Stomach smooth muscle (tissue), 2 donors: ENCODE data around the gene CLEC4M.

ENCODE experiments used
- H3K27ac ChIP-seq: one replicate; pipeline ENCODE4 v1.7.0; 2013; ENCODE audit warnings: mild to moderate bottlenecking, low read length, inconsistent platforms
- H3K27me3 ChIP-seq, 2 donors: one replicate each; pipeline ENCODE4 v1.7.0; 2013; ENCODE audit warnings: low read length in 2 of 2; ENCODE audit not compliant: insufficient read depth in 2 of 2, control insufficient read depth in 1 of 2
- H3K36me3 ChIP-seq, 2 donors: one replicate each; pipeline ENCODE4 v1.7.0; 2013; ENCODE audit warnings: low read length in 2 of 2; ENCODE audit not compliant: control insufficient read depth in 2 of 2, insufficient read depth in 2 of 2
- H3K4me1 ChIP-seq: one replicate; pipeline ENCODE4 v1.7.0; 2013; ENCODE audit warnings: low read length; ENCODE audit not compliant: control insufficient read depth, insufficient read depth
- H3K4me3 ChIP-seq, 2 donors: one replicate each; pipeline ENCODE4 v1.7.0; 2013; ENCODE audit warnings: low read length in 2 of 2
- H3K9ac ChIP-seq, 2 donors: one replicate each; pipeline ENCODE4 v1.7.0; 2013; ENCODE audit warnings: low read length in 2 of 2, mild to moderate bottlenecking in 1 of 2
- H3K9me3 ChIP-seq, 2 donors: one replicate each; pipeline ENCODE4 v1.7.0; 2013; ENCODE audit warnings: low read length in 2 of 2; ENCODE audit not compliant: control insufficient read depth in 2 of 2
- donor health status: healthy.
- donor health status: Pancreatic carcinoma.

The CLEC4M gene

GRCh38 chr19:7772752-7773291, 9.8 kb downstream of the CLEC4M start:
- Histone ChIP-seq H3K4me1 (no peaks in the 10 kb centered on the region), H3K9me3 (no peaks in the 10 kb centered on the region), H3K27me3 (peaks cover 0 to 4% of the 10 kb centered on the region in 2 donors), H3K9ac (no peak overlapping the region), H3K27ac (no peak overlapping the region), H3K36me3 (no peaks in the 10 kb centered on the region), H3K4me3 (no peak overlapping the region)

DNA sequence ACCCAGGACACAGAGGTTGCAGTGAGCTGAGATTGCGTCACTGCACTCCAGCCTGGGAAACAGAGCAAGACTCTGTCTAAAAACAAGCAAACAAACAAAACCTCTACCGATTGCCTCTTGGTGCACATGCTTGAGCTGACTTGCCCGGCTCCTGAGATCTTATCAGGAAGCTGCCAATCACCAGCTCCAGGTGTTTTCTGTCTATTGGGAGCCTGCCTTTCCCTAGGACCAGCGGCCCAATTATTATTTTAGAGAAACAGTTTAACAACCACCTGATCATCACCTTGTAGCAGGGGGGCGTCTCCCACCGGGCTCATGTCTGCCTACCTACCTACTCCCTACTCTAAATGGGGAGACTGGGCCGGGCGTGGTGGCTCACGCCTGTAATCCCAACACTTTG, 10.8 kb downstream of the CLEC4M start:
- peaks cover 0 to 6% of the 10 kb centered on the region in 2 donors for H3K27me3 ChIP-seq
- no peaks in the 10 kb centered on the region for H3K36me3 ChIP-seq
- no peaks in the 10 kb centered on the region for H3K9me3 ChIP-seq
- no peak overlapping the region for H3K27ac ChIP-seq
- no peak overlapping the region for H3K9ac ChIP-seq
- no peak overlapping the region for H3K4me3 ChIP-seq
- no peaks in the 10 kb centered on the region for H3K4me1 ChIP-seq

GRCh38 chr19:7775761-7776160, 12.7 kb downstream of the CLEC4M start:
- no peaks in the 10 kb centered on the region for H3K36me3 ChIP-seq
- no peaks in the 10 kb centered on the region for H3K4me1 ChIP-seq
- H3K27me3 ChIP-seq, result peaks cover 6 to 10% of the 10 kb centered on the region in 2 donors
- no peak overlapping the region for H3K27ac ChIP-seq
- H3K4me3 ChIP-seq, result no peak overlapping the region
- no peak overlapping the region for H3K9ac ChIP-seq
- H3K9me3 ChIP-seq, result no peaks in the 10 kb centered on the region

GRCh38 chr19:7778081-7778480, 15.0 kb downstream of the CLEC4M start:
- Histone ChIP-seq H3K27ac (no peak overlapping the region), H3K36me3 (no peaks in the 10 kb centered on the region), H3K27me3 (peaks cover 8 to 18% of the 10 kb centered on the region in 2 donors), H3K4me3 (no peak overlapping the region), H3K9me3 (no peaks in the 10 kb centered on the region), H3K4me1 (no peaks in the 10 kb centered on the region), H3K9ac (no peak overlapping the region)

DNA sequence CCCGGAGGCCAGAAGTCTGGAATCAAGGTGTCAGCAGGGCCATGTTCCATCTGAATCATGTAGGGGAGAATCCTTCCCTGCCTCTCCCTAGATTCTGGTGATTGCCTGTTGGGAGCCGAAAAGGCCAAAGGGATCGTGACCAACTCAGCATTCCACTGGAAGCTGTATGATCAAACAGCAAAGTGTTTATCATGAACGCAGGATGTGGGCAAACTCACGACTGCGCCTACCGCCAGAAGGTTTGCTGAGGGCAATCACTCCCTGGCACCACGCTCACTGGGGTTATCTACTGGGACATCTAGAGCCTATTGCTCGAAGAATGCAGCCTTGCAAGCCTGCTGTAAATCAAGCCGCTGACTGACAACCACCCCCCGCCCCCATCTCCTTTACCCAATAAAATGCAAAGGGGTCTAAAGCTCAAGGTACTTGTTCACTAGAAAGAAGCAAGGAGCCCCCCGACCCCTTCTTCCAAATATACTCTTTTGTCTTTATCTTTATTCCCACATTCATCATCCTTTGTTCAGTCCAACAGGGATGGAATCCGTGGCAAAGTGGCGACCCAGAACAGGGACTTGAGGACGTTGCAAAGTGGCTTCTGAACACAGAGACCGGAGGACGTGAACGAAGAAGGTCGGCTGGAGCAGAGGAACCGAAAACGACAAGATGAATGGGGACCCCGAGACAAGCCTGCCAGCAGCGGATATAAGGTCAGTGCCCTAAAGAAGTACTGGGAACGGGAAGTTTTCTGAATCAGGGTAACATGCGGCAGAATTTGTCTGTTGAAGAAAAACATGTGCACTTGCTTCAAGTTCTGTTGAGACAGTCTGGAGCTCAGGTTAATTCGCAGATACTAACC, 16.8 kb downstream of the CLEC4M start:
- Histone ChIP-seq H3K9ac (no peak overlapping the region), H3K4me1 (no peaks in the 10 kb centered on the region), H3K4me3 (no peak overlapping the region), H3K9me3 (no peaks in the 10 kb centered on the region), H3K36me3 (no peaks in the 10 kb centered on the region), H3K27ac (no peak overlapping the region), H3K27me3 (peaks cover 13 to 25% of the 10 kb centered on the region in 2 donors)

GRCh38 chr19:7781157-7781556, 18.1 kb downstream of the CLEC4M start:
- H3K36me3 ChIP-seq, result no peaks in the 10 kb centered on the region
- no peak overlapping the region for H3K4me3 ChIP-seq
- no peaks in the 10 kb centered on the region for H3K9me3 ChIP-seq
- no peak overlapping the region for H3K9ac ChIP-seq
- H3K4me1 ChIP-seq, result no peaks in the 10 kb centered on the region
- H3K27me3 ChIP-seq, result peaks cover 14 to 25% of the 10 kb centered on the region in 2 donors
- H3K27ac ChIP-seq, result no peak overlapping the region

- Histone ChIP-seq H3K4me3 (no peak overlapping the region), H3K27ac (no peak overlapping the region), H3K4me1 (no peaks in the 10 kb centered on the region), H3K36me3 (no peaks in the 10 kb centered on the region), H3K9ac (no peak overlapping the region), H3K27me3 (peaks cover 35 to 36% of the 10 kb centered on the region in 2 donors), H3K9me3 (no peaks in the 10 kb centered on the region)
Observed at GRCh38 chr19:7783991-7784423, 21.0 kb downstream of the CLEC4M start.

DNA sequence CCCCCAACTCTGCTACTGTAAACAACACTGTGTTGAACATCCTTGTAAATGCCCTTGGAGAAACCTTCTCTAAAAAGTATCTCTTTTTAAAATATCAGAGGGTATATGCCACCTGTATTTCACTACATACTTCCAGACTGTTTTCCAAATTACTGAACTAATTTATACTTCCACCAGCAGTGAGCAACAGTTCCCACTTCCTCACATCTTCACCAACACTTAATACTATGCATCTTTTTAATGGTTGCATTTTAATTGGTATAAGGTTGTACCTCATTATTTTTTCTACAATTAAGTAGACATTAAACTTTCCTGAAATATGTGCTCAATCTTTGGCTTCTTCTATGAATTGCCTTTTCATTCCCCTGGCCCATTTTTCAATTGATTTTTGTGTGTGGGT, 21.8 kb downstream of the CLEC4M start:
- Histone ChIP-seq H3K4me3 (no peak overlapping the region), H3K9ac (no peak overlapping the region), H3K27me3 (peaks cover 38 to 39% of the 10 kb centered on the region in 2 donors), H3K9me3 (no peaks in the 10 kb centered on the region), H3K4me1 (no peaks in the 10 kb centered on the region), H3K27ac (no peak overlapping the region), H3K36me3 (no peaks in the 10 kb centered on the region)

GRCh38 chr19:7787141-7787540, 24.1 kb downstream of the CLEC4M start:
- Histone ChIP-seq H3K4me1 (no peaks in the 10 kb centered on the region), H3K36me3 (no peaks in the 10 kb centered on the region), H3K9me3 (no peaks in the 10 kb centered on the region), H3K27me3 (peaks cover 26 to 43% of the 10 kb centered on the region in 2 donors), H3K27ac (no peak overlapping the region), H3K4me3 (no peak overlapping the region), H3K9ac (no peak overlapping the region)

DNA sequence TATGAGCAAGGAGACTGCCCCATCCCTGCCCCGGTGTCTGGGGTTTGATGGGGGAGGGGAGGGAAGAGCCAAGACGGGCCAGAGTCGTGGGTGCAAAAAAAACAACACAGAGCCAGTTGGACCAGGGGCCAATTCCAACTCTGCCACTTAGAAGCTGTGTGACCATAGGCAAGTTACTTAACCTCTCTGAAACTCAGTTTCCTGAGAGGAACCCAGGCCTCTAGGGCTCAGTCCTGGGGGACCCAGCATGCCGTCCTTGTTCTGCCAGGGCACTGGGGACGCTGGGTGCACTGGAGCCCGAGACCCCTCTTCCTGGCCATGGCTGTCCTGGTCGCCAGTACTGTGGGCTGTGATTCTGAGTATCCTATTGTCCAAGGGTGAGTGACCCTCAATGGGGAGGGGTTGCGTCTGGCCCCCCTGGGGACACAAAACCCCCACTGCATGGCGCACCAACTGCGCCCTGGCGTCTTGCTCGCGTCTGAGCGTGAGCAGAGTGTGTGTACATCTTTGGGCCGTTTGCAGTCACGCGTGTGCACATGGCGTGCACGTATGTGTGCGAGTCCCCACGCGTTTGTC, 24.6 kb downstream of the CLEC4M start:
- H3K4me1 ChIP-seq, result no peaks in the 10 kb centered on the region
- no peaks in the 10 kb centered on the region for H3K9me3 ChIP-seq
- no peak overlapping the region for H3K27ac ChIP-seq
- H3K4me3 ChIP-seq, result no peak overlapping the region
- H3K27me3 ChIP-seq, result peaks cover 26 to 43% of the 10 kb centered on the region in 2 donors
- H3K9ac ChIP-seq, result no peak overlapping the region
- H3K36me3 ChIP-seq, result no peaks in the 10 kb centered on the region
